HL-60 (cell line): ENCODE measurements around the gene DPYD.

Experiments used
- GABPA ChIP-seq: IDR thresholded peaks from 2 replicates; pipeline ENCODE4 v1.6.1; 2012; ENCODE audit warnings: low read depth
- TF ChIP-seq, protein P1 (sequence below): IDR thresholded peaks from one replicate; pipeline ENCODE4 v1.5.1; 2011; ENCODE audit warnings: low read length, control low read depth, inconsistent platforms; ENCODE audit not compliant: insufficient read depth

DNA sequence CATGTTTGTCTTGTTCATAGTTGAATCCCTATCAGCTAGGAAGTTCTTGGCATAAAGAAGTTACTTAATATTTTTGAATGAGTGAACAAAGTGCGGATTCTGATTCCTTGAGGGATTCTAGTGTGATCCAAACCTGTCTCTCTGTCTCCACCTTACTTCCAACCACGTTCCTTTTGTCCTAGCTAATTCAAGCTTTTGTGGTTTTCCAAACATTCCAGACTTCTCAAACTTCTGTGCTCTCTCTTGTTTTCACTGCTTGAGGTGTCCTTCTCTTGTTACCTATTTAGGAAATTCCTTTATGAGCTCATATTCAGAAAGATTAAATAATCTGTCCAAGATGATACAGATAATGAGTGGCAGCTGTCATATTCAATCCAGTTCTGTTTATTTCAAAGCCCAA lies 846.1 kb downstream of the DPYD start:
- TF ChIP-seq, protein P1, sequence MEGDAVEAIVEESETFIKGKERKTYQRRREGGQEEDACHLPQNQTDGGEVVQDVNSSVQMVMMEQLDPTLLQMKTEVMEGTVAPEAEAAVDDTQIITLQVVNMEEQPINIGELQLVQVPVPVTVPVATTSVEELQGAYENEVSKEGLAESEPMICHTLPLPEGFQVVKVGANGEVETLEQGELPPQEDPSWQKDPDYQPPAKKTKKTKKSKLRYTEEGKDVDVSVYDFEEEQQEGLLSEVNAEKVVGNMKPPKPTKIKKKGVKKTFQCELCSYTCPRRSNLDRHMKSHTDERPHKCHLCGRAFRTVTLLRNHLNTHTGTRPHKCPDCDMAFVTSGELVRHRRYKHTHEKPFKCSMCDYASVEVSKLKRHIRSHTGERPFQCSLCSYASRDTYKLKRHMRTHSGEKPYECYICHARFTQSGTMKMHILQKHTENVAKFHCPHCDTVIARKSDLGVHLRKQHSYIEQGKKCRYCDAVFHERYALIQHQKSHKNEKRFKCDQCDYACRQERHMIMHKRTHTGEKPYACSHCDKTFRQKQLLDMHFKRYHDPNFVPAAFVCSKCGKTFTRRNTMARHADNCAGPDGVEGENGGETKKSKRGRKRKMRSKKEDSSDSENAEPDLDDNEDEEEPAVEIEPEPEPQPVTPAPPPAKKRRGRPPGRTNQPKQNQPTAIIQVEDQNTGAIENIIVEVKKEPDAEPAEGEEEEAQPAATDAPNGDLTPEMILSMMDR: no peak
- TF ChIP-seq GABPA: no peak
